HFF-Myc (cell line): ENCODE data around the gene SEZ6L.

ENCODE experiments used
- DNase-seq: peaks from one replicate; pipeline ENCODE4 v3.0.0-alpha.2; 2011; ENCODE audit warnings: low read depth; ENCODE audit errors: extremely low read depth
- H3K4me3 ChIP-seq: replicated peaks from 2 replicates; pipeline ENCODE4 v1.5.1; 2011; ENCODE audit warnings: low read depth, mild to moderate bottlenecking, control low read depth, low read length
- CTCF ChIP-seq: IDR thresholded peaks from 2 replicates; pipeline ENCODE4 v1.5.1; 2012; ENCODE audit warnings: mild to moderate bottlenecking, low read depth, low read length, control low read depth; ENCODE audit errors: missing control alignments

Gene SEZ6L

GRCh38 chr22:26235792-26236487 is 66.7 kb downstream of the SEZ6L start:
- no peak overlapping the region for H3K4me3 ChIP-seq
- DNase-seq, result no peak
- TF ChIP-seq CTCF, result no peak

GRCh38 chr22:26236991-26237390 is 67.7 kb downstream of the SEZ6L start:
- TF ChIP-seq CTCF, result no peak
- DNase-seq, result no peak
- H3K4me3 ChIP-seq, result no peak overlapping the region

- no peak overlapping the region for H3K4me3 ChIP-seq
- DNase-seq, result no peak
- no peak for TF ChIP-seq CTCF
These were observed 69.3 kb downstream of the SEZ6L start for GRCh38 chr22:26238596-26238995.

- DNase-seq, result no peak
These were observed 70.3 kb downstream of the SEZ6L start for GRCh38 chr22:26239581-26239980.

GRCh38 chr22:26241361-26241760 is 72.1 kb downstream of the SEZ6L start:
- TF ChIP-seq CTCF, result no peak
- DNase-seq, result no peak
- no peak overlapping the region for H3K4me3 ChIP-seq

More at GRCh38 chr22:26239581-26239980, 70.3 kb downstream of the SEZ6L start:
- no peak overlapping the region for H3K4me3 ChIP-seq
- no peak for TF ChIP-seq CTCF

GRCh38 chr22:26245001-26245400 is 75.7 kb downstream of the SEZ6L start:
- DNase-seq, result no peak
- H3K4me3 ChIP-seq, result no peak overlapping the region
- no peak for TF ChIP-seq CTCF

- DNase-seq, result no peak
- TF ChIP-seq CTCF, result no peak
These were observed 77.3 kb downstream of the SEZ6L start for GRCh38 chr22:26246552-26246951.

More at GRCh38 chr22:26246552-26246951, 77.3 kb downstream of the SEZ6L start:
- H3K4me3 ChIP-seq, result no peak overlapping the region
